OCI-LY7 (cell line): ENCODE data around the gene GDPD3. TPM values are rescaled to one million over a fixed set of nuclear protein-coding genes. Genes with fewer than 3 reads are reported as not detected.

Experiments
- BruUV-seq: library from RNA; stranded (reverse); fragments of 400-500 nt; replicated peaks from 2 replicates; lab custom pipeline; 2021; lab: Mats Ljungman, UMichigan
- CTCF ChIA-PET: fragments of 300-600 bp; sonication (Branson Sonifier 250); formaldehyde crosslinking; loops from one replicate; lab custom pipeline; 2022; ENCODE audit warnings: antibody characterized with exemption; ENCODE audit not compliant: unreplicated experiment; lab: Charles Lee
- POLR2A ChIA-PET: fragments of 300-600 bp; sonication (Branson Sonifier 250); formaldehyde crosslinking; loops from one replicate; lab custom pipeline; 2022; ENCODE audit warnings: antibody characterized with exemption; lab: Charles Lee
- DNase-seq: peaks from one replicate; pipeline ENCODE4 v3.0.0-alpha.2; 2015; ENCODE audit warnings: low spot score
- H2AFZ ChIP-seq: fragments of 200-600 bp; sonication (generic), shearing (Covaris generic); 2 replicates; pipeline ENCODE4 v1.6.1; 2014; ENCODE audit warnings: mild to moderate bottlenecking, antibody characterized with exemption, low read length, moderate library complexity
- H3K27ac ChIP-seq: fragments of 200-600 bp; sonication (generic); 2 replicates; pipeline ENCODE4 v1.5.1; 2014; ENCODE audit warnings: mixed run types, low read depth, mild to moderate bottlenecking, moderate library complexity, low read length, inconsistent platforms; ENCODE audit not compliant: poor library complexity, severe bottlenecking
- H3K36me3 ChIP-seq: fragments of 200-600 bp; sonication (generic); 2 replicates; pipeline ENCODE4 v1.6.1; 2014; ENCODE audit warnings: mild to moderate bottlenecking, antibody characterized with exemption, low read length, moderate library complexity, mixed read lengths; ENCODE audit not compliant: insufficient read depth
- H3K4me1 ChIP-seq: fragments of 200-600 bp; sonication (generic); 2 replicates; pipeline ENCODE4 v1.5.1; 2014; ENCODE audit warnings: mild to moderate bottlenecking, low read length; ENCODE audit not compliant: insufficient read depth, poor library complexity, severe bottlenecking
- H3K4me2 ChIP-seq: fragments of 200-600 bp; sonication (generic); 2 replicates; pipeline ENCODE4 v1.6.1; 2014; ENCODE audit warnings: mild to moderate bottlenecking, low read length
- H3K4me3 ChIP-seq: fragments of 200-600 bp; sonication (generic); 2 replicates; pipeline ENCODE4 v1.5.1; 2014; ENCODE audit warnings: mild to moderate bottlenecking, low read depth, low read length; ENCODE audit not compliant: poor library complexity, severe bottlenecking
- H3K79me2 ChIP-seq: fragments of 200-600 bp; sonication (generic); 2 replicates; pipeline ENCODE4 v1.6.1; 2016; ENCODE audit warnings: low read depth, mild to moderate bottlenecking, low read length, moderate library complexity, mixed read lengths; ENCODE audit not compliant: insufficient read depth
- H3K9me2 ChIP-seq: fragments of 200-600 bp; sonication (generic); 2 replicates; pipeline ENCODE4 v1.6.1; 2016; ENCODE audit warnings: mild to moderate bottlenecking, low read length, mixed read lengths; ENCODE audit not compliant: insufficient read depth
- H3K9me3 ChIP-seq: fragments of 200-600 bp; sonication (generic); 2 replicates; pipeline ENCODE4 v1.6.1; 2014; ENCODE audit warnings: mild to moderate bottlenecking, mixed run types, low read length, mixed read lengths
- H4K20me1 ChIP-seq: fragments of 200-600 bp; sonication (generic); 2 replicates; pipeline ENCODE4 v1.6.1; 2014; ENCODE audit warnings: mild to moderate bottlenecking, antibody characterized with exemption, low read length, moderate library complexity, mixed read lengths; ENCODE audit not compliant: insufficient read depth
- EZH2phosphoT487 ChIP-seq: fragments of 200-600 bp; sonication (generic); IDR thresholded peaks from 2 replicates; pipeline ENCODE4 v1.6.1; 2018; ENCODE audit warnings: low read depth, borderline replicate concordance, mild to moderate bottlenecking, mixed run types, antibody characterized with exemption, low read length, moderate library complexity, mixed read lengths
- intact Hi-C: fragments of 100-400 bp; cut with micrococcal nuclease; formaldehyde crosslinking; loops from one replicate; pipeline ENCODE4 v1.10.0; 2022; ENCODE audit not compliant: unreplicated experiment
- total RNA-seq, 2 experiments: library from RNA; depleted of rRNA in 1 of 2; stranded (reverse); fragments of >200 nt in 1 of 2; shearing (Covaris generic) in 1 of 2; gene quantifications; 2 replicates each; pipeline ENCODE4 v1.2.3, GENCODE V29; 2014 to 2022
- TF ChIP-seq, protein P1 (sequence below): fragments of 200-600 bp; sonication (generic); conservative IDR thresholded peaks from 2 replicates; pipeline ENCODE4 v1.5.1; 2014; ENCODE audit warnings: mild to moderate bottlenecking, antibody characterized with exemption, low read length, moderate library complexity, mixed read lengths

The GDPD3 gene
- total RNA-seq, 2 experiments from 2014 or later: 2.0 to 5.2 TPM

DNA sequence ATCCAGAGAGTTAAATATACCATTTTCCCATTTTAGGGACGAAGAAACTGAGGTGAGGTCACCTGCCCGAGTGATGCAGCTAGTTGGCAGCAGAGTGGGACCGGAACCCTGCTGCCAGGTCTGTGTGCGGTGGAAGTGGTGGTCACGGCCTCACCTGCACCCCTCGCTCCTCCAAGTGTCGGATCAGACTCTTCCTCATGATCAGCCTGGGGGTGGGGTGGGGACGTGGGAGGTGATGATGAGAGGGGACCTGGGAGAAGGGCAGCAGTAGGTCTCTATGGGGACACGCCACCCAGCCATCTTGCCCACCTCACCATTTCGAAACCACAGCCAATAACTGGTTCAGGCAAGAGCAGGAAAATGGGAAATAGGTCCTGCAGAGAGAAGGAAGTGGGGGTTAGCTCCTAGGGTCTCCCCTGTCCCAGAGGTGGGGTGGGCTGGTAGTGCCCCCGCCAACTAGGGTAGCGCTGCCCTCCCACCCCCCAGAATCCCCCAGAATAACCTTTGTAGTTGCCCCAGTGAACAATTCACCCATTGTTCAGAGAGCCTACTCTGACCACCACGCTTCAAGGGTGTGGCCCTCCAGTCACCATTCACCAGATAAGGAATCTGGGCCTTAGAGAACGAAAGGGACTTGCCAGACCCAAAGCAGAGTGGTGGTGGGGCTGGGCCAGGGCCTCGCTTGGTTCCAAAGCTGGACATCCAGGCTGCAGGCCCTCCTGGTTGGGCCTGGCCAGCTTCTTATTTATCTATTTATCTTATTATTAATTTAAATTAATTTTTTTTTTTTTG, 5.1 kb downstream of the GDPD3 start:
- no peaks in the 10 kb centered on the region for H3K36me3 ChIP-seq
- TF ChIP-seq EZH2phosphoT487: no peak
- TF ChIP-seq, protein P1, sequence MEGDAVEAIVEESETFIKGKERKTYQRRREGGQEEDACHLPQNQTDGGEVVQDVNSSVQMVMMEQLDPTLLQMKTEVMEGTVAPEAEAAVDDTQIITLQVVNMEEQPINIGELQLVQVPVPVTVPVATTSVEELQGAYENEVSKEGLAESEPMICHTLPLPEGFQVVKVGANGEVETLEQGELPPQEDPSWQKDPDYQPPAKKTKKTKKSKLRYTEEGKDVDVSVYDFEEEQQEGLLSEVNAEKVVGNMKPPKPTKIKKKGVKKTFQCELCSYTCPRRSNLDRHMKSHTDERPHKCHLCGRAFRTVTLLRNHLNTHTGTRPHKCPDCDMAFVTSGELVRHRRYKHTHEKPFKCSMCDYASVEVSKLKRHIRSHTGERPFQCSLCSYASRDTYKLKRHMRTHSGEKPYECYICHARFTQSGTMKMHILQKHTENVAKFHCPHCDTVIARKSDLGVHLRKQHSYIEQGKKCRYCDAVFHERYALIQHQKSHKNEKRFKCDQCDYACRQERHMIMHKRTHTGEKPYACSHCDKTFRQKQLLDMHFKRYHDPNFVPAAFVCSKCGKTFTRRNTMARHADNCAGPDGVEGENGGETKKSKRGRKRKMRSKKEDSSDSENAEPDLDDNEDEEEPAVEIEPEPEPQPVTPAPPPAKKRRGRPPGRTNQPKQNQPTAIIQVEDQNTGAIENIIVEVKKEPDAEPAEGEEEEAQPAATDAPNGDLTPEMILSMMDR: no peak
- H3K4me2 ChIP-seq: no peak overlapping the region
- H3K27ac ChIP-seq: no peak overlapping the region
- no peak for DNase-seq
- POLR2A ChIA-PET: no interaction called here
- no peak overlapping the region for H3K4me3 ChIP-seq
- H3K79me2 ChIP-seq: no peaks in the 10 kb centered on the region
- no peaks in the 10 kb centered on the region for H3K9me3 ChIP-seq
- BruUV-seq: no TSS peak
- no peaks in the 10 kb centered on the region for H3K9me2 ChIP-seq
- H2AFZ ChIP-seq: no peak overlapping the region
- H3K4me1 ChIP-seq: peaks cover 4% of the 10 kb centered on the region
- CTCF ChIA-PET: no interaction called here
- no peaks in the 10 kb centered on the region for H4K20me1 ChIP-seq
- intact Hi-C loops: no loop called here

DNA sequence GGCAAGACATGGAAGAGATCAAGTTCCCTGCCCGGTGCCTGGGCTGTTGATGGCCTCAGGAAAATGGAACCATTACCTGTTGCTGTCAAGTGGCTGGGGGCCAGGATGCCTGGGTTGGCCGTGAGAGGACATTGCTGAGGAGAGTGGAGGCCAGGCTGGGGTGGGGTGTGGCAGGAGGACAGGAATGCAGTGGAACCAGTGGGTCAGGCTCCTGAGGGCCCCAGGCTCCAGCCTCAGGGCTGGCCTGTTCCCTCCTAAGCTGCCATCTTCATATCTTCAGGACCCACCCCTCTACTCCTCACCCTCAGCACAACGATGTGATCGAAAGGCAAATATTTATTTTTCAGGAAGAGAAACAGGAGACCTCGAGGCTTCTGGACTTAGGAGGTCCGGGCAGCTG, 8.8 kb downstream of the GDPD3 start:
- H3K4me2 ChIP-seq: no peak overlapping the region
- intact Hi-C loops: no loop called here
- H3K9me3 ChIP-seq: no peaks in the 10 kb centered on the region
- TF ChIP-seq EZH2phosphoT487: no peak
- TF ChIP-seq, protein P1: no peak
- no peaks in the 10 kb centered on the region for H3K79me2 ChIP-seq
- no peaks in the 10 kb centered on the region for H3K36me3 ChIP-seq
- H3K4me3 ChIP-seq: no peak overlapping the region
- H2AFZ ChIP-seq: no peak overlapping the region
- no TSS peak for BruUV-seq
- DNase-seq: no peak
- no peak overlapping the region for H3K27ac ChIP-seq
- no peaks in the 10 kb centered on the region for H3K9me2 ChIP-seq
- H4K20me1 ChIP-seq: no peaks in the 10 kb centered on the region
- ChIA-PET CTCF (no interaction called here), POLR2A (interaction anchor here (0.5 kb wide), 1 partner anchor 30 kb away, joined by 3 read pairs; no protein-coding TSS in a partner anchor)
- H3K4me1 ChIP-seq: no peaks in the 10 kb centered on the region

DNA sequence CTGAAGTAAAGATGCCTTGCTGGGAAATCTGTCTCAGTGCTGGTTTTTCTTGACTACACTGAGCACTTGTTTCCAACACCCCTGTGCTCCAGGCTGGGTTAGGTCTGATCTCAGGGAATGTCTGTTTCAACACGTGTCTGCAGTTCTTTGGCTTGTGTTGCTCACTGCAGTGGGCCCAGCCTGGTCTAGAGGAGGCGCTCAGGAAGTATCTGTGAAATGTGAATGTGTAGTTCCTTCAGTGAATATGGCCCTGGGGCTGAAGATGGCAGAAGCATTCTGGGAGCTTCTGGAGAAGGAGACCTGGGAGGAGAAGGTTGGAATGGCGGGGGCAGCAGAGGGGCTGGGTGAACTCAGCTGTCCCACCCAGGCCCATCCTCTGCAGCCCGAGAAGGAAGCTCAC, 9.2 kb downstream of the GDPD3 start:
- no TSS peak for BruUV-seq
- no peak for DNase-seq
- ChIA-PET POLR2A (interaction anchor here (0.5 kb wide), 1 partner anchor 30 kb away, joined by 3 read pairs; no protein-coding TSS in a partner anchor), CTCF (no interaction called here)
- H3K4me3 ChIP-seq: no peak overlapping the region
- H3K36me3 ChIP-seq: no peaks in the 10 kb centered on the region
- H3K9me3 ChIP-seq: no peaks in the 10 kb centered on the region
- no peaks in the 10 kb centered on the region for H3K4me1 ChIP-seq
- H2AFZ ChIP-seq: no peak overlapping the region
- H4K20me1 ChIP-seq: no peaks in the 10 kb centered on the region
- no peaks in the 10 kb centered on the region for H3K9me2 ChIP-seq
- H3K27ac ChIP-seq: no peak overlapping the region
- TF ChIP-seq EZH2phosphoT487: no peak
- TF ChIP-seq, protein P1: no peak
- H3K79me2 ChIP-seq: no peaks in the 10 kb centered on the region
- intact Hi-C loops: no loop called here
- H3K4me2 ChIP-seq: no peak overlapping the region
